ENCODE data around the gene ZNF536. TPM values are rescaled to one million over a fixed set of nuclear protein-coding genes. Genes with fewer than 3 reads are reported as not detected.

The ZNF536 gene
- total RNA-seq, 1 experiment from 2014 or later, result 0.35 TPM

- TF ChIP-seq TP53 (CRISPR knock-in tag; IDR thresholded peaks at IDR 0.05) (no peak), MAX (CRISPR knock-in tag; IDR thresholded peaks at IDR 0.05) (no peak), PRDM15 (CRISPR knock-in tag; IDR thresholded peaks at IDR 0.05) (no peak), ZNF263 (CRISPR knock-in tag; IDR thresholded peaks at IDR 0.05; ENCODE audit: low read depth) (no peak)
- ATAC-seq (no peak), DNase-seq (ENCODE audit: low spot score) (no peak)
- Mint-ChIP-seq H3K27me3 (ENCODE audit: low read depth) (no peaks in the 10 kb centered on the region), H3K9me3 (no peaks in the 10 kb centered on the region), H3K27ac (no peak overlapping the region), H3K4me3 (no peak overlapping the region), H3K4me1 (no peaks in the 10 kb centered on the region), H3K36me3 (no peaks in the 10 kb centered on the region)
- POLR2A ChIA-PET, result no interaction called here
- CTCF ChIA-PET, result interaction anchor here (0.7 to 1.6 kb wide), 3 partner anchors 10 to 14 kb away, joined by 3 read pairs; no protein-coding TSS in a partner anchor
Measured at GRCh38 chr19:30512176-30513081, 140.2 kb downstream of the ZNF536 start.

GRCh38 chr19:30513082-30513411 is 140.9 kb downstream of the ZNF536 start:
- POLR2A ChIA-PET, result no interaction called here
- Mint-ChIP-seq H3K27ac (no peak overlapping the region), H3K4me3 (no peak overlapping the region), H3K4me1 (no peaks in the 10 kb centered on the region), H3K27me3 (ENCODE audit: low read depth) (no peaks in the 10 kb centered on the region), H3K36me3 (no peaks in the 10 kb centered on the region), H3K9me3 (no peaks in the 10 kb centered on the region)
- CTCF ChIA-PET, result interaction anchor here (1.4 to 1.6 kb wide), 2 partner anchors 10 to 14 kb away, joined by 3 read pairs; no protein-coding TSS in a partner anchor
- no peak for DNase-seq (ENCODE audit: low spot score)
- no peak for ATAC-seq
- TF ChIP-seq E2F5 (CRISPR knock-in tag; IDR thresholded peaks at IDR 0.05) (no peak), ARID4B (CRISPR knock-in tag; IDR thresholded peaks at IDR 0.05; ENCODE audit: borderline replicate concordance) (no peak), ZNF317 (CRISPR knock-in tag; IDR thresholded peaks at IDR 0.05; ENCODE audit: borderline replicate concordance, low read depth) (no peak), ATF6 (CRISPR knock-in tag; IDR thresholded peaks at IDR 0.05) (no peak), ZNF232 (CRISPR knock-in tag; IDR thresholded peaks at IDR 0.05) (no peak), IRF1 (CRISPR knock-in tag; IDR thresholded peaks at IDR 0.05) (no peak), ZNF263 (CRISPR knock-in tag; IDR thresholded peaks at IDR 0.05; ENCODE audit: low read depth) (no peak), ATF1 (CRISPR knock-in tag; IDR thresholded peaks at IDR 0.05) (no peak), AR (CRISPR knock-in tag; IDR thresholded peaks at IDR 0.05) (no peak), PRDM15 (CRISPR knock-in tag; IDR thresholded peaks at IDR 0.05) (no peak), GABPB1 (CRISPR knock-in tag; IDR thresholded peaks at IDR 0.05) (no peak)
